Gastrocnemius medialis (tissue), 4 donors: ENCODE measurements around the gene PRKAG2.

Source experiments
- POLR2A ChIP-seq, 2 donors: fragments of 450-650 bp; IDR thresholded peaks; one replicate each; pipeline ENCODE4 v1.6.1; 2017; ENCODE audit warnings: antibody characterized with exemption in 2 of 2, mild to moderate bottlenecking in 2 of 2, moderate library complexity in 2 of 2
- TF ChIP-seq, protein P1 (sequence below), 5 experiments: fragments of 450-650 bp in 3 of 5; fragments of 200-600 bp in 2 of 5; sonication (generic) in 2 of 5; IDR thresholded peaks in 4 of 5; conservative IDR thresholded peaks in 1 of 5; 1 replicate in 4 of 5; 2 replicates in 1 of 5; pipeline ENCODE4 v1.5.1; 2016 to 2019; ENCODE audit warnings: antibody characterized with exemption in 5 of 5, mild to moderate bottlenecking in 3 of 5, moderate library complexity in 3 of 5

DNA sequence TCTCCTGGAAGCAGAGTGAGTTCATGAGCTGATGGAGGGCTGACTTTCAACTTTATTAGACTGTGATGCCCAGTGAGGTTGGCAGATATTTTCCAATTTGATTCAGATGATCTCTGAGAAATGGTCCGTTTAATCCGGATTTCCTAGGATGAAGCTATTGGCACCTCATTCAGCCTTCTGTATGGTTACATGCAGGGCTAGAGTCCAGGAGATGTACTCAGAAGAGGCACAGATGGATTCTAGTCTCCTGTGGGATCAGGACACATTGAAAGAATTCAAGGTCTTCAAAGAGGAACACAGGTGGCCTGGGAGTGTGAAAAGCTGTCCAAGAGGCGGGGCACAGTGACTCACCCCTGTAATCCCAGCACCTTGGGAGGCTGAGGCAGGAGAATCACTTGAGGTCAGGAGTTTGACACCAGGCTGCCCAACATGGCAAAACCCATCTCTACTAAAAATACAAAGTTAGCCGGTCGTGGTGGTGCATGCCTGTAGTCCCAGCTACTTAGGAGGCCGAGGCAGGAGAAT, 334.2 kb downstream of the PRKAG2 start:
- TF ChIP-seq, protein P1, sequence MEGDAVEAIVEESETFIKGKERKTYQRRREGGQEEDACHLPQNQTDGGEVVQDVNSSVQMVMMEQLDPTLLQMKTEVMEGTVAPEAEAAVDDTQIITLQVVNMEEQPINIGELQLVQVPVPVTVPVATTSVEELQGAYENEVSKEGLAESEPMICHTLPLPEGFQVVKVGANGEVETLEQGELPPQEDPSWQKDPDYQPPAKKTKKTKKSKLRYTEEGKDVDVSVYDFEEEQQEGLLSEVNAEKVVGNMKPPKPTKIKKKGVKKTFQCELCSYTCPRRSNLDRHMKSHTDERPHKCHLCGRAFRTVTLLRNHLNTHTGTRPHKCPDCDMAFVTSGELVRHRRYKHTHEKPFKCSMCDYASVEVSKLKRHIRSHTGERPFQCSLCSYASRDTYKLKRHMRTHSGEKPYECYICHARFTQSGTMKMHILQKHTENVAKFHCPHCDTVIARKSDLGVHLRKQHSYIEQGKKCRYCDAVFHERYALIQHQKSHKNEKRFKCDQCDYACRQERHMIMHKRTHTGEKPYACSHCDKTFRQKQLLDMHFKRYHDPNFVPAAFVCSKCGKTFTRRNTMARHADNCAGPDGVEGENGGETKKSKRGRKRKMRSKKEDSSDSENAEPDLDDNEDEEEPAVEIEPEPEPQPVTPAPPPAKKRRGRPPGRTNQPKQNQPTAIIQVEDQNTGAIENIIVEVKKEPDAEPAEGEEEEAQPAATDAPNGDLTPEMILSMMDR (IDR thresholded peaks at IDR 0.05 in 4 of 5, conservative IDR thresholded peaks at IDR 0.05 in 1 of 5), result no peak
- no peak for TF ChIP-seq POLR2A (IDR thresholded peaks at IDR 0.05)
